Measurements from ENCODE around the gene PRKCA.

DNA sequence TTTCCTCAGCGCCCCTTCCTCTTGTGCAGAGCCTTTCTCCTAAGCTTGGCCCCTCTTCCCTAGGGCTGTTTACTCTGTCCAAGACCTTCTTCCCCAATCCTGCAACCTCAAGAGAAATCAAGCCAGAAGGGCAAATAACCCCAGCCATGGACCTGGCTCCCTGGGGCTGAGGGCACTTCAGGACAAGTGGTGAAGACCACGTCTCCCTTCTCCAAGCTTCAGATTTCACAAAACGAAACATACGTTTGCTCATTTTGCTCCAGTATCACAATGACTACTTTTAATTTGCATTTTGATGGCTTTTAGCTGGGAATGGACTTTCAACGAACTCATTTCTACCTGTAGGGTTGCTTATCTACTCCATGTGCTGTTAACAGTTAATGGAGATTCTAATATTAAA is 392.7 kb downstream of the PRKCA start:
- TF ChIP-seq CTCF (IDR thresholded peaks at IDR 0.05) (no peak), POLR2A (IDR thresholded peaks at IDR 0.05) (no peak)

Data from uterus (tissue), 2 donors.